GM19463 (cell line): ENCODE results near the gene EHBP1.
A peak's percentile ranks its signal among the peaks of the same experiment; 100 is the strongest.

Experiments
- ATAC-seq: cut with Tn5 transposase; IDR thresholded peaks from one replicate; pipeline ENCODE4 v1.9.1; 2021; ENCODE audit warnings: mild to moderate bottlenecking, moderate library complexity; ENCODE audit not compliant: unreplicated experiment

The EHBP1 gene

GRCh38 chr2:62812921-62813825 lies 107.7 kb downstream of the EHBP1 start:
- no peak for ATAC-seq

GRCh38 chr2:62814123-62814522 lies 108.6 kb downstream of the EHBP1 start:
- ATAC-seq = no peak

- ATAC-seq = no peak
Observed at GRCh38 chr2:62817348-62817747, 111.8 kb downstream of the EHBP1 start.

GRCh38 chr2:62817995-62818713 lies 112.6 kb downstream of the EHBP1 start:
- no peak for ATAC-seq

GRCh38 chr2:62822549-62822948 lies 117.0 kb downstream of the EHBP1 start:
- ATAC-seq = no peak

- ATAC-seq = no peak
Observed at GRCh38 chr2:62824388-62824787, 118.9 kb downstream of the EHBP1 start.

- no peak for ATAC-seq
Observed at GRCh38 chr2:62826141-62826540, 120.6 kb downstream of the EHBP1 start.

- ATAC-seq = no peak
Observed at GRCh38 chr2:62826953-62827675, 121.6 kb downstream of the EHBP1 start.

- peak; percentile 76 for ATAC-seq
Observed at GRCh38 chr2:62831729-62832128, 126.2 kb downstream of the EHBP1 start.

- ATAC-seq = no peak
Observed at GRCh38 chr2:62844311-62845090, 139.0 kb downstream of the EHBP1 start.

- no peak for ATAC-seq
Observed at GRCh38 chr2:62845256-62845655, 139.7 kb downstream of the EHBP1 start.

- no peak for ATAC-seq
Observed at GRCh38 chr2:62852254-62852653, 146.7 kb downstream of the EHBP1 start.

- ATAC-seq = no peak
Observed at GRCh38 chr2:62854600-62855514, 149.3 kb downstream of the EHBP1 start.

- ATAC-seq = no peak
Observed at GRCh38 chr2:62856228-62857040, 150.9 kb downstream of the EHBP1 start.

- ATAC-seq = no peak
Observed at GRCh38 chr2:62857139-62857931, 151.8 kb downstream of the EHBP1 start.

- no peak for ATAC-seq
Observed at GRCh38 chr2:62858231-62858832, 152.8 kb downstream of the EHBP1 start.

GRCh38 chr2:62868947-62869346 lies 163.4 kb downstream of the EHBP1 start:
- no peak for ATAC-seq

GRCh38 chr2:62870966-62871365 lies 165.5 kb downstream of the EHBP1 start:
- ATAC-seq = no peak
